DOHH2 (cell line): ENCODE measurements around the gene APBB3.

Experiments used
- CTCF ChIP-seq: fragments of 200-600 bp; sonication (generic); IDR thresholded peaks from one replicate; pipeline ENCODE4 v1.5.1; 2014; ENCODE audit warnings: antibody characterized with exemption, mild to moderate bottlenecking, low read depth, low read length; ENCODE audit not compliant: poor library complexity, severe bottlenecking
- EZH2phosphoT487 ChIP-seq: fragments of 200-600 bp; sonication (generic); IDR thresholded peaks from 2 replicates; pipeline ENCODE4 v1.6.1; 2017; ENCODE audit warnings: borderline replicate concordance, mild to moderate bottlenecking, antibody characterized with exemption, low read length, moderate library complexity, mixed read lengths

- TF ChIP-seq CTCF (no peak), EZH2phosphoT487 (no peak)
These were observed 26.5 kb upstream of the APBB3 start for GRCh38 chr5:140590861-140591260.
